Lower leg skin (tissue), 4 donors: Measurements from ENCODE around the gene LRPPRC. TPM values are rescaled to one million over a fixed set of nuclear protein-coding genes. Genes with fewer than 3 reads are reported as not detected.

Source experiments
- DNase-seq, 2 donors: peaks; one replicate each; pipeline ENCODE4 v3.0.0-alpha.2; 2019; ENCODE audit warnings: low spot score in 2 of 2
- H3K4me3 ChIP-seq: fragments of 200-600 bp; sonication (generic); 2 replicates; pipeline ENCODE4 v1.5.1; 2017; ENCODE audit warnings: mild to moderate bottlenecking, low read depth; ENCODE audit not compliant: poor library complexity, severe bottlenecking
- CTCF ChIP-seq, 3 donors: fragments of 450-650 bp; IDR thresholded peaks; one replicate each; pipeline ENCODE4 v1.5.1; 2016; ENCODE audit warnings: antibody characterized with exemption in 3 of 3, mild to moderate bottlenecking in 3 of 3, moderate library complexity in 2 of 3
- POLR2A ChIP-seq, 2 donors: fragments of 450-650 bp; IDR thresholded peaks; one replicate each; pipeline ENCODE4 v1.6.1; 2016 to 2017; ENCODE audit warnings: antibody characterized with exemption in 2 of 2, mild to moderate bottlenecking in 1 of 2, moderate library complexity in 1 of 2
- WGBS, 2 donors: methylation state at CpG; one replicate each; pipeline ENCODE4 v1.1.5; 2018; 5-methylcytosine and 5-hydroxymethylcytosine counted together
- intact Hi-C: fragments of 100-400 bp; cut with DNase I; formaldehyde crosslinking; loops from one replicate; pipeline ENCODE4 v1.15.0; 2023; ENCODE audit warnings: low total_unique reads
- total RNA-seq, 4 donors: library from RNA; depleted of rRNA; stranded (reverse); fragments of >200 nt; gene quantifications; one replicate each; pipeline ENCODE4 v1.1.0, GENCODE V29; 2016

The LRPPRC gene
- total RNA-seq, 4 donors from 2014 or later: 39.5 to 51.2 (median 47.8) TPM

GRCh38 chr2:43841949-43842865 is 153.6 kb downstream of the LRPPRC start:
- peak in 1 of 2 donors; percentile 6 for DNase-seq
- WGBS, 2 donors: 92 to 95% methylated on average over 14 of the region's 14 CpGs
- no peak for TF ChIP-seq CTCF (IDR thresholded peaks at IDR 0.05)
- no peak for TF ChIP-seq POLR2A (IDR thresholded peaks at IDR 0.05)
- no peak overlapping the region for H3K4me3 ChIP-seq
- intact Hi-C loops: no loop called here

GRCh38 chr2:43840965-43841364 is 154.8 kb downstream of the LRPPRC start:
- no peak for TF ChIP-seq POLR2A (IDR thresholded peaks at IDR 0.05)
- no peak for TF ChIP-seq CTCF (IDR thresholded peaks at IDR 0.05)
- intact Hi-C loops: no loop called here
- peak; percentile 11 to 23 for DNase-seq
- H3K4me3 ChIP-seq: no peak overlapping the region
- WGBS, 2 donors: 25 to 45% methylated on average over 5 of the region's 5 CpGs

- peak; percentile 6 to 43 for DNase-seq
- no peak for TF ChIP-seq CTCF (IDR thresholded peaks at IDR 0.05)
- TF ChIP-seq POLR2A (IDR thresholded peaks at IDR 0.05): no peak
- intact Hi-C loops: no loop called here
- no peak overlapping the region for H3K4me3 ChIP-seq
- WGBS, 2 donors: 87% methylated on average over 14 of the region's 14 CpGs
These were observed 155.8 kb downstream of the LRPPRC start for GRCh38 chr2:43839776-43840564.

- DNase-seq: peak; percentile 11 to 77
- TF ChIP-seq POLR2A (IDR thresholded peaks at IDR 0.05): no peak
- no peak for TF ChIP-seq CTCF (IDR thresholded peaks at IDR 0.05)
- 87 to 88% methylated on average over 20 of the region's 20 CpGs for WGBS, 2 donors
- no peak within 1 kb of the TSS for H3K4me3 ChIP-seq
- intact Hi-C loops: no loop called here
These were observed 157.1 kb downstream of the LRPPRC start, which contains the start of the genes ABCG5 and ABCG8 for GRCh38 chr2:43838560-43839267. Gene ABCG5, minus strand, starts transcription at chr2:43838839. Its CDS starts 160 bp downstream, at chr2:43838679. Gene ABCG8, plus strand, starts transcription at chr2:43838971. Its CDS starts 83 bp downstream, at chr2:43839054.

GRCh38 chr2:43837831-43838559 is 157.8 kb downstream of the LRPPRC start:
- H3K4me3 ChIP-seq: no peak overlapping the region
- intact Hi-C loops: no loop called here
- TF ChIP-seq POLR2A (IDR thresholded peaks at IDR 0.05) (no peak), CTCF (IDR thresholded peaks at IDR 0.05) (no peak)
- peak in 1 of 2 donors; percentile 10 for DNase-seq
- WGBS, 2 donors: 91 to 92% methylated on average over 21 of the region's 21 CpGs
